HT1080 (cell line): ENCODE data around the gene C11orf24. TPM values are rescaled to one million over a fixed set of nuclear protein-coding genes. Genes with fewer than 3 reads are reported as not detected.
"Not testable (repeated sequence)": the region's sequence is repeated elsewhere in the genome, so short reads cannot be mapped to it uniquely, and the experiment has no call there.

Experiments
- DNase-seq: peaks from one replicate; pipeline ENCODE4 v3.0.0-alpha.2; 2015; ENCODE audit warnings: low read depth
- total RNA-seq: library from RNA; depleted of rRNA; stranded (reverse); fragments of >200 nt; shearing (Covaris generic); gene quantifications from 2 replicates; pipeline ENCODE4 v1.2.3, GENCODE V29; 2014

The C11orf24 gene
- total RNA-seq, 1 experiment from 2014 or later, result 53.2 TPM

GRCh38 chr11:68300076-68300830, 28.5 kb upstream of the C11orf24 start:
- DNase-seq, result no peak

- not testable (repeated sequence) for DNase-seq
Observed at GRCh38 chr11:68299517-68299879, 27.7 kb upstream of the C11orf24 start.

GRCh38 chr11:68298659-68299516, 27.1 kb upstream of the C11orf24 start:
- no peak for DNase-seq

GRCh38 chr11:68297812-68298658, 26.3 kb upstream of the C11orf24 start:
- DNase-seq, result peak; percentile 74

- DNase-seq, result no peak
Observed at GRCh38 chr11:68297494-68297811, 25.7 kb upstream of the C11orf24 start.

GRCh38 chr11:68297052-68297378, 25.2 kb upstream of the C11orf24 start:
- no peak for DNase-seq

GRCh38 chr11:68296344-68297051, 24.7 kb upstream of the C11orf24 start:
- no peak for DNase-seq

GRCh38 chr11:68295940-68296339, 24.2 kb upstream of the C11orf24 start:
- DNase-seq, result no peak

- DNase-seq, result no peak
Observed at GRCh38 chr11:68295271-68295670, 23.5 kb upstream of the C11orf24 start.

- no peak for DNase-seq
Observed at GRCh38 chr11:68293708-68294107, 21.9 kb upstream of the C11orf24 start.

GRCh38 chr11:68289456-68289855, 17.7 kb upstream of the C11orf24 start:
- DNase-seq, result no peak

- DNase-seq, result no peak
Observed at GRCh38 chr11:68287419-68287818, 15.6 kb upstream of the C11orf24 start.

GRCh38 chr11:68284588-68284987, 12.8 kb upstream of the C11orf24 start:
- not testable (repeated sequence) for DNase-seq

- DNase-seq, result no peak
Observed at GRCh38 chr11:68282861-68283230, 11.1 kb upstream of the C11orf24 start.

- DNase-seq, result no peak
Observed at GRCh38 chr11:68282141-68282860, 10.5 kb upstream of the C11orf24 start.

- DNase-seq, result no peak
Observed at GRCh38 chr11:68279676-68280075, 7.9 kb upstream of the C11orf24 start.

GRCh38 chr11:68276861-68277260, 5.1 kb upstream of the C11orf24 start:
- no peak for DNase-seq

GRCh38 chr11:68275721-68276507, 4.1 kb upstream of the C11orf24 start:
- DNase-seq, result no peak

- DNase-seq, result no peak
Observed at GRCh38 chr11:68274306-68274705, 2.5 kb upstream of the C11orf24 start.
